Measurements from ENCODE around the gene HMGN2. TPM values are rescaled to one million over a fixed set of nuclear protein-coding genes. Genes with fewer than 3 reads are reported as not detected.

HMGN2 gene
- total and polyA plus RNA-seq, 10 of the 15 experiments (the other 5 are each of a cell fraction or from before 2014, with no cell fraction given) = 249 to 2,682 (median 694) TPM

DNA sequence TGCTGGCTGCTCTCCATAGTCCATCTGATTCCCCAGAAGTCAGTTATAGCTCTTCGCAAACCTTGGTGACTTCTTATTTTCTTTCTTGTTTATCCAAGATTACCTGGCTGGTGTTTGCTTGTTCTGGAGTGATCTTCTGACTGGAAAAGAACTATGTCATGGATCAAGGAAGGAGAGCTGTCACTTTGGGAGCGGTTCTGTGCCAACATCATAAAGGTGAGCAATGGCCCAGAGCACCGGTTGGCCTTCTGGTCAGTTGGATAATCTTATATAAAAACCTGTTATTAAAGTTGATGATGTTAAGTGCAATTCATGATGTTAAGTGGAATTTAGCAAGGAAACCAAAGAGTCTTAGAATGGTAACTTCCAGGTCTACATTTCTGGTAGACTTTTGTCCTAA lies 39.4 kb upstream of the HMGN2 start:
- H4K20me1 ChIP-seq (ENCODE audit: control insufficient read depth, insufficient read depth) = no peaks in the 10 kb centered on the region
- no peaks in the 10 kb centered on the region for H3K9me3 ChIP-seq (replicated peaks; ENCODE audit: control insufficient read depth, insufficient read depth, low read length)
- TF ChIP-seq RAD51 (IDR thresholded peaks at IDR 0.05) = no peak
- TF ChIP-seq, protein P1, sequence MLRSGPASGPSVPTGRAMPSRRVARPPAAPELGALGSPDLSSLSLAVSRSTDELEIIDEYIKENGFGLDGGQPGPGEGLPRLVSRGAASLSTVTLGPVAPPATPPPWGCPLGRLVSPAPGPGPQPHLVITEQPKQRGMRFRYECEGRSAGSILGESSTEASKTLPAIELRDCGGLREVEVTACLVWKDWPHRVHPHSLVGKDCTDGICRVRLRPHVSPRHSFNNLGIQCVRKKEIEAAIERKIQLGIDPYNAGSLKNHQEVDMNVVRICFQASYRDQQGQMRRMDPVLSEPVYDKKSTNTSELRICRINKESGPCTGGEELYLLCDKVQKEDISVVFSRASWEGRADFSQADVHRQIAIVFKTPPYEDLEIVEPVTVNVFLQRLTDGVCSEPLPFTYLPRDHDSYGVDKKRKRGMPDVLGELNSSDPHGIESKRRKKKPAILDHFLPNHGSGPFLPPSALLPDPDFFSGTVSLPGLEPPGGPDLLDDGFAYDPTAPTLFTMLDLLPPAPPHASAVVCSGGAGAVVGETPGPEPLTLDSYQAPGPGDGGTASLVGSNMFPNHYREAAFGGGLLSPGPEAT (IDR thresholded peaks at IDR 0.05; ENCODE audit: low read depth) = no peak
- H3K79me2 ChIP-seq (ENCODE audit: control insufficient read depth, insufficient read depth, low read length) = peaks cover 14% of the 10 kb centered on the region
- peak overlapping the region; percentile 87 for H3K4me2 ChIP-seq (ENCODE audit: control insufficient read depth, insufficient read depth)
- peak overlapping the region; percentile 77 for H3K9ac ChIP-seq (ENCODE audit: control insufficient read depth, insufficient read depth, low read length)
- CTCF ChIA-PET = interaction anchor here (1.0 to 4.1 kb wide), 8 partner anchors 13 to 312 kb away, joined by 3 to 23 read pairs (median 5); partner anchors contain the start of genes CEP85 and ZNF593
- no peaks in the 10 kb centered on the region for H3K27me3 ChIP-seq (replicated peaks in 1 of 2; ENCODE audit: control insufficient read depth in 2 of 2, insufficient read depth in 2 of 2, low read length in 1 of 2)
- H2AFZ ChIP-seq (ENCODE audit: control insufficient read depth, low read depth, low read length) = no peak overlapping the region; the same call in 1 of the 2 replicates
- 18% methylated on average over 3 of the region's 3 CpGs for WGBS (ENCODE audit: insufficient coverage, insufficient replicate concordance, low lambda C conversion rate, missing lambda C conversion rate)
- peaks cover 9% of the 10 kb centered on the region for H3K4me1 ChIP-seq (ENCODE audit: control insufficient read depth, insufficient read depth, low read length)
- peak overlapping the region; percentile 59 for H3K27ac ChIP-seq (ENCODE audit: control insufficient read depth, insufficient read depth)
- no TSS peak for BruUV-seq (replicated peaks)
- RAD21 ChIA-PET (ENCODE audit: unreplicated experiment) = interaction anchor here (0.9 to 1.3 kb wide), 4 partner anchors 16 to 263 kb away, joined by 3 to 6 read pairs (median 4); partner anchors contain the start of genes CEP85 and ZNF593
- FAIRE-seq (no peak), DNase-seq (ENCODE audit: low read depth, low spot score) (no peak), ATAC-seq (no peak)
- peak overlapping the region; percentile 98 for H3K4me3 ChIP-seq
- in situ Hi-C loops (cut with MboI) (no loop called here), intact Hi-C loops (cut with micrococcal nuclease; ENCODE audit: unreplicated experiment) (no loop called here)
- SMC1A ChIA-PET (ENCODE audit: uncharacterized antibody, unreplicated experiment) = interaction anchor here (0.9 to 1.7 kb wide), 6 partner anchors 12 to 148 kb away, joined by 3 to 7 read pairs (median 4); no protein-coding TSS in a partner anchor
- peaks cover 0 to 3% of the 10 kb centered on the region in 2 experiments; a peak in 2 of 4 replicates for H3K36me3 ChIP-seq (ENCODE audit: control insufficient read depth in 2 of 2, insufficient read depth in 2 of 2, low read length in 1 of 2)
- POLR2A ChIA-PET = interaction anchor here (0.7 to 2.4 kb wide), 6 partner anchors 9 to 319 kb away, joined by 3 to 24 read pairs (median 4); partner anchors contain the start of genes CEP85 and HMGN2

GRCh38 chr1:26434161-26434752 lies 38.0 kb upstream of the HMGN2 start:
- H3K27ac ChIP-seq (ENCODE audit: control insufficient read depth, insufficient read depth) = 0 out of 2 replicates have a peak overlapping the region, but pooled peaks have one; percentile 13
- TF ChIP-seq ZBTB11 (CRISPR knock-in tag; IDR thresholded peaks at IDR 0.05) (no peak), IKZF2 (IDR thresholded peaks at IDR 0.05) (0 out of 4 replicates have a peak, but pooled peaks of 1 of the 2 experiments have one; percentile 21)
- no peak for DNase-seq (ENCODE audit: low read depth, low spot score)
- H3K27me3 ChIP-seq (replicated peaks in 1 of 2; ENCODE audit: control insufficient read depth in 2 of 2, insufficient read depth in 2 of 2, low read length in 1 of 2) = no peaks in the 10 kb centered on the region
- ChIA-PET RAD21 (ENCODE audit: unreplicated experiment) (no interaction called here), CTCF (interaction anchor here (1.5 to 4.1 kb wide), 3 partner anchors 17 to 150 kb away, joined by 5 to 23 read pairs (median 7); no protein-coding TSS in a partner anchor), POLR2A (no interaction called here), SMC1A (ENCODE audit: uncharacterized antibody, unreplicated experiment) (interaction anchor here (0.6 kb wide), 1 partner anchor 144 kb away, joined by 3 read pairs; no protein-coding TSS in a partner anchor)
- H3K4me3 ChIP-seq = no peak overlapping the region
- H3K79me2 ChIP-seq (ENCODE audit: control insufficient read depth, insufficient read depth, low read length) = peaks cover 14% of the 10 kb centered on the region
- H3K9ac ChIP-seq (ENCODE audit: control insufficient read depth, insufficient read depth, low read length) = no peak overlapping the region
- no peaks in the 10 kb centered on the region for H3K9me3 ChIP-seq (replicated peaks; ENCODE audit: control insufficient read depth, insufficient read depth, low read length)
- intact Hi-C loops (cut with micrococcal nuclease; ENCODE audit: unreplicated experiment) = no loop called here
- TSS peak; percentile 48 for BruUV-seq (replicated peaks)
- FAIRE-seq = no peak
- peak overlapping the region; percentile 46 for H3K4me2 ChIP-seq (ENCODE audit: control insufficient read depth, insufficient read depth)
- H3K36me3 ChIP-seq (ENCODE audit: control insufficient read depth in 2 of 2, insufficient read depth in 2 of 2, low read length in 1 of 2) = peaks cover 2 to 4% of the 10 kb centered on the region in 2 experiments; a peak in 3 of 4 replicates
- no peak overlapping the region for H2AFZ ChIP-seq (ENCODE audit: control insufficient read depth, low read depth, low read length)
- ATAC-seq = no peak
- peaks cover 9% of the 10 kb centered on the region for H3K4me1 ChIP-seq (ENCODE audit: control insufficient read depth, insufficient read depth, low read length)
- H4K20me1 ChIP-seq (ENCODE audit: control insufficient read depth, insufficient read depth) = no peaks in the 10 kb centered on the region
- in situ Hi-C loops (cut with MboI) = no loop called here
